ENCODE results near the gene KLHL24.

DNA sequence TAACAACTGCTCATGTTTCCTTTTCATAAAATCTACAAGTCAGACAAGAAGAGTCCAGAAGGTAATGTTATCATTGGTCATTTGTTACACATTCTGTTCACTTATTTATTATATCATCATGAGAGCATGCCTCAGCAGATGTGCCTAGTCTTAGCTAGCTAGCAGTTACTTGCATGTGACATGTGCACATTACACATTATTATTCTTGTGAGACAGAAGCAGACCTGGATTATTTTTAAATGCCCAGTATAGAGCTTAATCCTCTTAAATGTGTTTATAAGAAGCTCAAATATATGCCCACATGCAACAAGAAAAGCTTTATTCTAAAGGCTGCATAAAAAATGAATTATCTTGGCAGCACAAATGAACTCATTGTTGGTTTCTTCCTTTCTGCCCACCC is 74.8 kb downstream of the KLHL24 start:
- TF ChIP-seq, protein P1, sequence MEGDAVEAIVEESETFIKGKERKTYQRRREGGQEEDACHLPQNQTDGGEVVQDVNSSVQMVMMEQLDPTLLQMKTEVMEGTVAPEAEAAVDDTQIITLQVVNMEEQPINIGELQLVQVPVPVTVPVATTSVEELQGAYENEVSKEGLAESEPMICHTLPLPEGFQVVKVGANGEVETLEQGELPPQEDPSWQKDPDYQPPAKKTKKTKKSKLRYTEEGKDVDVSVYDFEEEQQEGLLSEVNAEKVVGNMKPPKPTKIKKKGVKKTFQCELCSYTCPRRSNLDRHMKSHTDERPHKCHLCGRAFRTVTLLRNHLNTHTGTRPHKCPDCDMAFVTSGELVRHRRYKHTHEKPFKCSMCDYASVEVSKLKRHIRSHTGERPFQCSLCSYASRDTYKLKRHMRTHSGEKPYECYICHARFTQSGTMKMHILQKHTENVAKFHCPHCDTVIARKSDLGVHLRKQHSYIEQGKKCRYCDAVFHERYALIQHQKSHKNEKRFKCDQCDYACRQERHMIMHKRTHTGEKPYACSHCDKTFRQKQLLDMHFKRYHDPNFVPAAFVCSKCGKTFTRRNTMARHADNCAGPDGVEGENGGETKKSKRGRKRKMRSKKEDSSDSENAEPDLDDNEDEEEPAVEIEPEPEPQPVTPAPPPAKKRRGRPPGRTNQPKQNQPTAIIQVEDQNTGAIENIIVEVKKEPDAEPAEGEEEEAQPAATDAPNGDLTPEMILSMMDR (IDR thresholded peaks at IDR 0.05 in 4 of 5, conservative IDR thresholded peaks at IDR 0.05 in 1 of 5): no peak
- TF ChIP-seq POLR2A (IDR thresholded peaks at IDR 0.05): no peak
